Left forelimb (tissue), 1 donor: Measurements from ENCODE around the gene KLHL21.
"Not testable (repeated sequence)": the region's sequence is repeated elsewhere in the genome, so short reads cannot be mapped to it uniquely, and the experiment has no call there.

Experiments used
- DNase-seq: peaks from one replicate; pipeline ENCODE4 v3.0.0-alpha.2; 2018; ENCODE audit warnings: low spot score

The KLHL21 gene

DNA sequence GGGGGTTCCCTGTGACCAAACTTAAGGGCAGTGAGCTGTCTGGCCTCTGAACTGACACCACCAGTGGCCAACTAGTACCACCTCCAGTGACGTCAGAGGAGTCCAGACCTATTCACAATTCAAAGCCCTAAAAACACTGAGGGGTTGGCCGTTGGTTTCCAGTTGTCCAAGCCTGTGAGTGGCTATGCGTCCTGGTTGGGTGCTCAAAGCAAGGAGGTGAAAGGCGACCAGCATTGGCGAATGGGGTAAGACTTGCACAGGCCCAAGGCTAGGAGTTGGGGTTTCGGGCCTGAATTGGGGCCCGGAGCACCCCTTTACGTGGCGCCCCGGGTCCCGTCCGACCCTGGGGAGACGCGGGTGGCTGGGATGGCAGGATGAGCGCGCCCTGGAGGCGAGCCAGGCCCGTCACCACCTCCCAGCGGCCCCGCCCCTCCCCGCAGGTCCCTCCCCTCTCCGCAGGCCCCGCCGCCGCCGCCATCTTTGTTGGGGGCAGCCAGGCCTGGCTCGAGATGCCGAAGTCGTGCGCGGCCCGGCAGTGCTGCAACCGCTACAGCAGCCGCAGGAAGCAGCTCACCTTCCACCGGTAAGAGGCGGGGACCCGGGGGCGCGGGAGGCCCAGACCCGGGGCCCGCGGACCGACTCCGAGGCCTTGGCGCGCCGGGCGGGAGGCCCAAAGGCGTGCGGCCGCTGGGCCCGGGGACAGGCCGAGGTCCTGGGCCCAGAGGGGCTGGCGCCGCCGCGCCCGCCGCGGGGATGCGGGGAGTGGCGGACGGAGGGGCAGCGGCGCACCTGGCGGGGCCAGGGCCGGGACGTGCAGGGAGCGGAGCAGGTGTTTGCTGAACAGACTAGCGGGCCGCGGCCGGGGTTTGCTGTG is 22.3 kb upstream of the KLHL21 start, which contains the start of gene THAP3:
Gene THAP3 (plus strand): TSS at position 159 of the 874 bp plus-strand sequence. CDS start 351 bp downstream, at position 510.
- peak; percentile 91 for DNase-seq

DNA sequence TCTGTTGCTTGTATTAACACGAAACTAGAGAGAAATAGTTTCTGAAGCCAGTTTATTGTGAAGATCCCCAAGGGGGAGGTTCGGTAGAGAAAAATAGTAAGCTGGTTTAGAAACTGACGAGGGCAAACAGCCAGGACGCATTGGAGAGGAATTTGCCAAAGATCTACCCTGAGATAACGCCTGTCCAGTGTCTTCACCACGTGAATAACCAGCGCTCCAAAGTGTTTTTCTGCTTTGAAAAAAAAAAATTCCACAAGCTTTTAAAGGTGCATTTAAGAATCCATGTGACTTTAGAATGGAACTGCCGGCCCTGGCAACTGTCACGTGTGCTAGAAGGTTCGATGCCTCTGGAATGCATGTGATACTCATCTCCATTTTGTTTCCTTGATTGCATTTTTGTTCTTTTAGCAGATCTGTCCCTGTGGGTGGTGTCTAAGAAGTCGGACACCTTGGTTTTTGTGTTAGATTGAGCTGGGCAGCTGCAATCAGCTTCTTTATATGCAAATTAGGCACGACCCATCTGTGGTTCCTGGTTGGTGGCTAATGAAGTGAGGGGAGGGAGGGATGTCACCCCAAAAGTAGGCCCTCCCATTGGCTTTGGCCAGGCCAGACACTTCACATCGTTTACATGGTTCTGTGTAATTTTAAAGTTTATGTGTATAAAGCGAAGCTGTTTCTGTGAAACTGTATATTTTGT is 20.7 kb upstream of the KLHL21 start:
- no peak for DNase-seq

DNA sequence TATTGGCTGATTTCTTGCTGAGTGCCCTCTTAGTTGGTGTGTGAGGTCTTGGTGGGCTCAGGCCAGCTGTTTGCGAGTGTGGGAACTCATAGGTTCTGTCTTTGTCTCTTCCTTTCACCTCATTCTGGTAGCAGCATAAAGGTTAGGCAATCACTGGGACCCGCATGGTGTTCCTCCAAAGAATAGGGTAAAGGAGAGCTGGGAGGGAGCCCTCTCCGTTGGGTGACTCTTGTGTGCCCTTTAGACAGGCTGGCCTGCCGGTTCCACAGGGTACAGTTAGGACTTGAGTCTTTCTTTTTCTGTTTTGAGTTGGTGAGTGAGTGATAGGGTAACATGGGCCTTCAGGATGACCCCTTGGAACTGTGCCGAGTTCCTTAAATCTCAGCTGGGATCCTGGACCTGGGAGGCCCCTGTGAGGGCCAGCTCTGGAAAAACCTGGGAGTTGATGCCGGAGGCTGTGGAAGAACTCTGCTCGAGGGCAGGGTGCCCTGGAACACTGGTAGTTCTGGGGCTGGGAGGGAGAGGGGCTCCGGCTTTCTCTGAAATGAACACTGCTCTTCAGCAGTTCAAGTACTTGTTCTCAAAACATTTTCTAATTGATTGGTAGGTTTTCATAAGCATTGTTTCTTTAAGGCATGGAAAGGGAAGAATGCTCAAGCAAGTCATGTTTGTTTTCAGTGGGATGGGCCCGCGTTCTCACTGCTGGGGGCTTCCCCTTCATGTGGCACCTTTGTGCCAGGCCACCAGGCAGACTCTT is 19.9 kb upstream of the KLHL21 start:
- no peak for DNase-seq

DNA sequence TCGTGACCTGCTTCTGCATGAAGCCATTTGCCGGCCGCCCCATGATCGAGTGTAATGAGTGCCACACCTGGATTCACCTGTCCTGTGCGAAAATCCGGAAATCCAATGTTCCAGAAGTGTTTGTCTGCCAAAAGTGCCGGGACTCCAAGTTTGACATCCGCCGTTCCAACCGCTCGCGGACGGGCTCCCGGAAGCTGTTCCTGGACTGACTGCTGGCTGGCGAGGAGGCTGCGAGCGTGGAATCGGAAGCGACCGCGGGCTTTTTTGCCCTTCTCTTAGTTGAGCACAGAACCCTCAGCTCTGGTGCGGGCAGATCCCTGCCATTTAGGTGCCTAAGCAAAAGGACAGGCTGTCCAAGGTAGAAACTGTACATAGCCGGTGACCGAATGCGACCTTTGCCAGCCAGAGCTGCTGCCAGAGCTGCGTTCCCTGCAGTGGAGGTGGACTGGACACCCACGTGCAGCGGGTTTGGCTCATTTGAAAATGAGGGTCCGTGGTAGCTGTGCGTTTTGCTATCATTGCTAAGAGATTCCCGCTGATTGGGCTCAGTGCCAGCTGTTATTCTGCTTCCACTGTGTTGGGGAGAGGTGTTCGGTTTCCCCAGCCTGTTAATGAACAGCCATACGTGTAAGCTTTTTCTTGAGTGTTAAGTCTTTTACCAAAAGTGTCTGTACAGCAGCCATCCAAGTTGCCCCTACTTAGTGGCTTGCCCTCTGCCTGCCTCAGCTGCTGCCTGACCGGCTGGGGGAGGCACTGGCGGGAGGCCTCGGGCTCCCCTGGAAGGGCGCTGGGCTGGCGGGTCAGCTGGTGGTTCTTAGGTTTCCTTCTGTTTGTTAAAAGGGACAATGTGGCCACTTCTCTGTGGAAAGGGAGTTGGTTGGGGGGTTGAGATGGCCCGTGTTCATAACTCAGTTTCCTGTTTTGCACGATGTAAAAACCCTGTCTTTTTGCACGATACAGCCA is 19.0 kb upstream of the KLHL21 start:
- DNase-seq: no peak

DNA sequence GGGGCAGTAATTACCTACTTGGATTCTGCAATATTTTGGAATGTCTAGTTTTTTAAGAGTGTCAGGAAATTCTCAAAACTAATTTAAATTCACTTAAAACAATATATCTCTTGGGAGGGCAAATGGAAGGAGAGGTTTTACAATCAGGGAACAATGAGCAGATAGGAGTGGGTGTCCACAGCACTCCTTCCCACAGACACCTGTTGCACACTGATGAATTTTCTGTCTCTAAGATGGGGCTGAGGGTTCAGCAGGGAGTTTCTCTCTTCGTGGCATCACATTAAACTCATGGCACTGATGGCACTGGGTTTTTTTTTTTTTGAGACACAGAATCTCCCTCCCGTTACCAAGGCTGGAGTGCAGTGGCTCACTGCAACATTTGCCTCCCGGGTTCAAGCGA is 16.4 kb upstream of the KLHL21 start:
- DNase-seq: no peak

DNA sequence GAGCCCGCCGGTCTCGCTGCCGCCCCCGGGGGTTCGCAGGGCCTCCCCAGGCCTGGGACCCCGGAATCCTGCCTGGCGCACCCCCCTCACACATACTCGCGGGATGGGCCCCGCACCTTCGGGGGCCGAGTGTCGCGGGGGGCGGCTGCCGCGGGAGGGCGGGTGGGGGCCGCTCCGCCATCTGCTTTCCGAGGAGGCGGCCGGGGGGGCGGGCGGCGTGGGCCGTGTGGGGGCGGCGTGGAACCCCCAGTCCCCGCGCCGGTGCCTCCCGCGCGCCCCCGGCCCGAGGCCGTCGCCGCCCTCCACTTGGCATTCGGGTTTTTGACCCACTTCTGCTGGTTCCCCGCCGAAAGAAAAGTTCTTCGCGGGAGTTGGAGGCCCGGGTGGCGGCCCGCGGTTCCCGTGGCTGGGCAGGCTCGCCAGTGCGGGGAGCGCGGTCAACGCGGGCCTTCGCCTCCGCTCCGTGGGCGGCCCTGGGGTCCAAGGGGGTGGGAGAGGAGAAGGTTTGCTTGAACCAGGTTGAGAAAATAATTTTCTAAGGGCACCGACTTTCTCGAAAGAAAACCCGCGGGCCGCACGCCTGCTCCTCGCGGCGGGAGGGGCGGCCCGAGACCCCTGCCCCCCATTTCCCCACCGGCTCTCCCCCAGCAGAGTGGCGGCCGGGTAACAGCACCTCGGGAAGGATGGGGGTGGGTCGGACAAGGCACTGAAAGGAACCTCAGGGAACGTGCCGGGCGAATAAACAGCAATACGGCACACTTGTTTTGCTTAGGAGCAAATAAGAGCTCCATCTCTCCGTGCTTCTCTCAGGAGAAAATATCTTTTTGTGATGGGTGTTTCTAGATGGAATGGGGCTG is 12.5 kb upstream of the KLHL21 start:
- no peak for DNase-seq

DNA sequence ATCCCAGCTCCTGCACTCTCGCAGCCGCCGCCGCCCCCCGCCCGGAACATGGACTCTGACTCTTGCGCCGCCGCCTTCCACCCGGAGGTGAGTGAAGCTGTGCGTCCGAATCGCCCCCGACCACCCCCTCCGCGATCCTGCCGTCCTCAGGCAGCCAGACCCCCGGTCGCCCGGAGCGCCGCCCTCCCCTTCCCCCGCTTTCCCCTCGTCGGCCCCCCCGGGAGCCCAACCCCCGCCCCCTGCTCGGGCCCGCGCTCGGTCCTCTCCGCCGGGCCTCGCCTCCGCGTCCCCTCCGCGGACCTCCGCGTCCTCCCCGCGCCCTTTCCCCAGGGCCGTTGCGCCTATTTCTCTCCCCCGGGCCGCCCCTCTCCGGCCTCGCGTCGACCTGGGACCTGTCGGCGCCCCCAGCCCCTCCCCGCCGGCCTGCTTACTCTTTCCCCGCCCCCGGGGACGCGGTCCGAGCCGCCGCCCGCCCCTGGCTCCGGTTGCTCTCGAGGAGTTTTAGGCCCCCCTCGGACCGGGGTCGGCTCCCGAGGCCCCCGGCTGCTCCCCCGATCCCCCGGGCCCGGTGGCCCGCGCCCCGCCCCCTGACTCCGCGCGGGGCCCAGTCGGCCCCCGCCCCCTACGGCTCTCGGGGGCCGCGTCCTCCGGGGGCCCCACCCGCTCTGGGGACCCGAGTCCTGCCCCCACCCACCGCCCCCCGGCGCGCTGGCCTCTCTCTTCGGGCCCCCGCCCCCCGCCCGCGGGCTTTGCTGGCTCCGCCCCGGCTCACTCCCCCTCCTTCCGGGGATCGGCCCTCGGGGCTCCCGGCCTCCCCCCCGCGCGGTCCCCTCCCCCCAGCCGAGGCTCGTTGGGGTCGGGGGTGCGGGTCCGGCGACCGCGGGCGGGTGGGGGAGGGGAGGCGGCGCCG is 11.6 kb upstream of the KLHL21 start:
- peak; percentile 76 for DNase-seq

DNA sequence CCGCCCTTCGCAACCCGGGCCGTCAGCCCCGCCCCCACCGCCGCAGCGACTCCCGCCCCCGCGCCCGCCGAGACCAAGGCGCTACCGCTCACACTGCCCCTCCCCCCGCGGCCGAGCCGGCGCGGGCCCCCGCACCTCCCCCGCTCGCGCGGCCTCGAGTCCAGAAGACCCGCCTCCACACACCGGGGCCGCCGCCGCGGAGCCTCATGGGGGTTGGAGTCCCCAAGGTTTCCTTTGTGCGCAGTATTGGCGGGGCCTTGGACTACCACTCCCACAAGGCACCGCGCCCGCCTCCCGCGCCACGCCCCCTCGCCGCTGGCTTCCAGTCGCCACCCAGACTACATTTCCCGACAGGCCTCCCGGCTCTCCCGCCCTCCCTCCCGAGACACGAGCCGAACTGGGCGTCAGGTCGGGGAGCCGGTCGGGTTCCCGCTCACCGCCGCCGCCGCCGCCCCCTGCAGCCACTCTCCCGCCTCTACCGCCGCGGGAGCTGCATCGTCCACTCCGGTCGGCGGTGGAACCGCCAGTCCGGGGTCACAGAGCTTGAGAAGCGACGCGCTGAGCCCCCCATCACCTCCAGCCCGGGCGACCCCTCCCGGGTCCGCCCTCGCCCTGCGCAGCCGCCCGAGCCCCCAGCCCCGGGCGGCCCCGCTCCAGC is 10.8 kb upstream of the KLHL21 start, which contains the start of gene PHF13:
Gene PHF13 (plus strand): TSS at position 371 of the 658 bp plus-strand sequence. CDS start 336 bp downstream, outside the sequence.
- DNase-seq: peak; percentile 100

DNA sequence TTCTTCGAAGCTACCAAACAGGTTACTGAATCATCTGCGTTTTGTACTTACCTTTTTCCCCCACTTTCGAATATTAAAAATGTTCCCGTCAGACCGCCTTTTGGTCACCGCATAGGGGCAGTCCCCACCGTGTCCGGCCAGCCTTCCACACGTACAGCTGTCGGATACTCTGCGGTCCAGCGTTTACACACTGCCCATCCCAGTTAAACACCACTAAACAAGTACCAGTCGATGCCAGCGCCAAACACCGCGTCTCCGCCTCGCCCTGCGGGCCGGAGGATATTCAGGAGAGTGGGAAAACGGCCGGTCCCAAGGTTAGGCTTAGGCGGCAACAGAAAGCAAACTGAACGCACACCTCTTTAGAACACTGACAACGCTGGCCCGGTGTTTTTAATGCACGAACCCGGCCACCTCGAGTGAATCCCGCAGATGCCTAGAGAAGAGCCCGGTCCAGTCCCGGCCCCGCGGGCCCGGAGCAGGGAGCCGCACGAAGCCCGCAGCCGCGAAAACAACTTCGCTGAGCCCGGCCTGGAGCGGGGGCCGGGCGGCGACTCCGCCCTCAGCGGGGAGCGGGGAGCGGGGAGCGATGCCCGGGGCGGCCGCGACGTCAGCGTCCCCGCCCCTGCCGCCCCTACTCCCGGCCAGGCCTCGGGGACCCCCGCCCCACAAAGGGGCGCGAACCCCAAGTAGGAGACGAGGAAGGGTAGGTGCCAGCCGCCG is 10.1 kb upstream of the KLHL21 start:
- peak; percentile 76 for DNase-seq

DNA sequence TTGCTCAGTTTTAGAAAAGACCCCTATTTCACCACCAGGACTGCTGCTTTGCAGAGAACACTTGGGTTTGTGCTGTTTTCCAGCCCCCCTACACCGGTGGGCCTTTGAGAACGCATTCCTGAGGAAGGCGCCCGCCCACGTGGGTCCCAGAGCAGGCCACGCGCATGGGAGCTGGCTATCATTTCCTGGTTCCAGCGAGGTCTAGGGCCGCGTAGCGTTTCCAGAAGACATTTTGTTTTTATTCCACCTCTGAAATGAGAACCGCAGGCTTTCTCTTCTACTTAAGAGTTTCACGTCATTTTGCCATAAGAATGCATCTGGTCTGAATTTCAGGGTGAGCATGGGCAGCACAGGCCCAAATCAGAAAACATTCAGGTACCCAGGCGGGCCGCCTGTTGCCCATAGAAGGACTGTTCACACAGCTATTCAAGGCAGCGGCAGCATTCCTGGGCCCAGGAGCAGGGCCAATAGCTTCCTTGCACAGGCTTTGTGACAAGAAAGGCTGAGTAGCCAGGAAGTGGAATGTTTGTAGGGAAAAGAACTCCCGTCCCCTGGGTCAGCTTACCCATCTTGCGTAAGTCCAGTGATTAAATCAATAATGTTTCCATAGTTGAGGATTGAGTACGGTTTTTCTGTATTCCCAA is 1.4 kb upstream of the KLHL21 start:
- peak; percentile 83 for DNase-seq

DNA sequence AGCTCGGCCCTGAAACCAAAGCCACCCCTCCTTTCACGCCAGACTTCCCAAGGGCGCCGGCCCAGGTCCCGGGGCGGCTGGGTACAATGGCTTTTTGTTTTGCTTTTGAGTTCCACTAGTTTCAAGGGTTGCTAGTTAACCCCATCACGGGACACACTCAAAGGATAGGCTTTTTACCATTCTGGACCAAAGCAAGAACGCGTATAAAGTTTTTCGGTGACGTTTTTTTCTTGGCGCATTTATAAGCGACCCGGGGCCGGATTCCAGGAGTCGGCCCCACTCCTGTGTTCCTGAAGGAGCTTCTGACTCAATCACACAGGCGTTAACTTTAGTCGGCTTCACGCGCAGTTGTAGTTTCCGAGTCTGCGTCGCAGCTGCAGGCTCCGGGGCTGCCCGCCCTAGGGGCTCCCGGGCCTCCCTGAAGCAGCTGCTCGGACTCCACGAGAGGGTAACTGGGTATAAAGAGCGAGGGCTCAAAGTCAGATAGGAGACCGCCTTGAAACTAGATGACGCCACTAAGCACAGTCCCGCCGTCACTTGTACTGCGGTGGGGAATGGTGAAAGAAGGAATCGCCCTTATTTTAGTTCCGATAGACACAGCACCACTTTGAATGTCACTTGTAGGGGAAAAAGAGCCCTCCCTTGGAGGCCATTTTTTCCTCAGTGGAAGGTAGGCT is 707 bp upstream of the KLHL21 start:
- peak; percentile 84 for DNase-seq

DNA sequence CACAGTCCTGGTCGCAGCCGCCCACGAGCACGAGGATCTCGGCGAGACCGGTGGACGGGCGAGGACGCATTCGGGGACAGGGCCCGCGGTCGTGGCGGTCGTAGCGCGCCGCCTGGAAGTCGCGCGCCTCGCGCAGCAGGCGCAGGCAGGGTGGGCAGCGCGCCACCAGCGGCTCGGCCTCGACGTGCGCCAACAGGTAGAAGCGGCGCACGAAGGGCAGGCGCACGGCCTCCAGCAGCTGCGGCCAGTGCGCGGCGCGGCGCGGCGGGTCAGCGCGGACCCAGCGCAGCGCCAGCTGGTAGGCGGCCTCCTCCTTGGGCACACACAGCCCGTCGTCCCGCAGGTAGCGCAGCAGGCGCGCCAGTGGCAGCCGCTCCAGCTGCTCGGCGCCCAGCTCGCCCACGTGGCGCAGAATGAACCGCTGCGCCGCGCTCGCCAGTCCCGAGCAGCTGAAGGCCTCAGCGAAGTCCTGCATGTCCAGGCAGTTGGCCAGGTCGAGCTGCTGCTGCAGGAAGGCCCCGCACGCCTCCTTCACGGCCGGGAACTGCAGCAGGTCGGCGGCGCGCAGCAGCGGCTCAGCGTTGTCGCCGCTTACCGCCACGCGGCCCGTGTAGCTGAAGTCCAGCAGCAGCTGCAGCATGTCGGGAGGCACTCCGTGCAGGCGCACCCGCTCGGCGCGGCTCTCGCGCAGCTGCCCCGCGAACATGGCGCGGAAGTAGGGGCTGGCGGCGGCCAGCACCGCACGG is 573 bp downstream of the KLHL21 start:
- DNase-seq: peak; percentile 86

DNA sequence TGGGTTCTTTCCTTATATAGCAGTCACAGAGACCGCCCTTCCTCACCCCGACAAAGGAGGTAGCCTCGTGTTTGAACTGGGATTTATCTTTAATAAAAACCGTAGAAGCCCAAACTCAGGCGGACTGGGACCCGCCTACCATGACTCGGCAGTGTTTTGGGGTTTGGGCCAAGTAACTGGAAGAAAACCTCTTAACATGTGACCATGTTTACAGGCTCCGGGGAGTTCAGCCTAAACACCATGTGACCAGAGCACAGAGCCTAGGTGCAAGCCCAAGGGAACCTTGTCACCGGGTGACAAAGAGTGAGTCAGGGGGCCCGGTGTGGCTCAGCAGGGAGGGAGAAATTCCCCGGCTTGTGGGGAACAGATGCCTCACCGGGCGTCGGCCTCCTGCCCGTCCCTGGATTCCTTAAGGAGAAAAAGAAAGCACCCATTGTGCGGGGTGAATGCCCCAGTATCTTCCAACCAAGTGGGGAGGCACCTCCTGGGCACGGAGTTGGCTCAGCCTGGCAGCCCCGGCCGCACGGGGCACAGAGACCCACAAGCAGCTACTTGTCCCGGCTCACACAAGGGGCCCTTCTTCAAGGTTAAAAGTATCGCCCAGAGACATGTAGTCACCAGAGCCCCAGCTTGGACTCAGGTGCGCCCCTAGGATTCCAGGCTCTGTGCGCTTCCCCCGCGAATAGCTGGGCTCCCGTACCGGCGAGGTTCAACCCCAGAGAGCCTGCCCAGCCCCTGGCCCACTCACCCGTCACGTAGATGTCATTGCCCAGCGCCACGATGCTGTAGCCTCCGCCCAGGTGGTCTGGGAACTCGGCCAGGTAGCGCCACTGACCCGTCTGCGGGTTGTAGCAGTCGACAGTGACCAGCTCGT is 1.4 kb downstream of the KLHL21 start:
- no peak for DNase-seq

DNA sequence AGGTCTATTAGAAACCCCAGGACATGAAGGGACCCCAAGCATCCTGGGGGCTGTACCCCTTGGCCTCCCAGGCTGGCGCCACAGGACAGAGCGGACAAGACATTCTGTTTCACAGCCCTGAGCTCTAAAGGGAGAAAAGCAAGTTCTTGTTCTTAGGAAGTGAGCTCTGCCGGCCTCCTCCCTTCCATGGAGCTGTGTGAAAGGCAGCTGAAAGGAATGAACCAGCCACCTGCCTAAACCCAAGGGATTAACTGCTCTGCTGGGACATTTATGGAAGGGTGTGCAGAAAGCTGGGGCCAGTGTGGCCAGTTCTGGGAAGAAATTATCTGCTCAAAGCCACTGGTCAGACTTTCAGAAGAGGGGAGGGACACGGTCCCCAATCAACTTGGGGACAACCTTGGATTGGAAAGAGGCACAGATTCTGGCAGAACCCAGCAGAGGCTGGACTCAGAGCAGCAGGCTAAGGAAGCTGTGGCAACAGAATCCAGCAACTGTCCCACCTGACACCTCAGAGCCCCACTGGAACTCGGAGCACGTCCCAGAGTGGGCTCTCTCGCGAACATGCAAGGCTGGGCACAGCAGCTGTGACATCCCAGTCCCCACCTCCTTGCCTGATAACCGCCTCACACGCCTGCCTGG is 2.1 kb downstream of the KLHL21 start:
- DNase-seq: no peak

DNA sequence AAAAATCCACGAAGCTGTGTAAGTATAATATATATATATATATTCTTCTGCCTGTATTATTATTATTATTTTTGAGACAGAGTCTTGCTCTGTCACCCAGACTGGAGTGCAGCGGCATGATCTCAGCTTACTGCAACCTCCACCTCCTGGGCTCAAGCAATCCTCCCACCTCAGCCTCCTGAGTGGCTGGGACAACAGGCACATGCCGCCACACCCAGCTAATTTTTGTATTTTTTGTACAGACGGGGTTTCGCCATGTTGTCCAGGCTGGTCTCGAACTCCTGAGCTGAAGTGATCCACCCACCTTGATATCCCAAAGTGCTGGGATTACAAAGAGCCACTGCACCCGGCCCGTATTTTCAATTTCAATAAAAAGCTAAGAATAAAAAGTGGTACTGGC is 2.7 kb downstream of the KLHL21 start:
- DNase-seq: not testable (repeated sequence)
